Small intestine (tissue), 7 donors: ENCODE data around the gene REX1BD. TPM values are rescaled to one million over a fixed set of nuclear protein-coding genes. Genes with fewer than 3 reads are reported as not detected.

Experiments
- DNase-seq, 2 donors: peaks; one replicate each; pipeline versions ENCODE4 v3.0.0 to v3.0.0-alpha.2; 2013
- FAIRE-seq: peaks from 2 replicates; lab custom pipeline; 2012; peaks lifted over from hg19 to GRCh38; lab: Jason Lieb, UNC
- H3K27ac ChIP-seq, 3 donors: one replicate each; pipeline ENCODE4 v1.5.1; 2013; ENCODE audit warnings: low read length in 2 of 3, mild to moderate bottlenecking in 2 of 3, control low read depth in 1 of 3, inconsistent platforms in 1 of 3, low read depth in 1 of 3, moderate library complexity in 1 of 3
- H3K27me3 ChIP-seq, 3 donors: one replicate each; pipeline ENCODE4 v1.6.1; 2013; ENCODE audit warnings: low read length in 3 of 3, inconsistent platforms in 1 of 3; ENCODE audit not compliant: control insufficient read depth in 3 of 3, insufficient read depth in 3 of 3
- H3K36me3 ChIP-seq, 3 donors: one replicate each; pipeline ENCODE4 v1.6.1; 2013; ENCODE audit warnings: low read length in 3 of 3, inconsistent platforms in 1 of 3, low read depth in 1 of 3, mild to moderate bottlenecking in 1 of 3, moderate library complexity in 1 of 3; ENCODE audit not compliant: control insufficient read depth in 3 of 3, insufficient read depth in 2 of 3
- H3K4me1 ChIP-seq, 3 donors: one replicate each; pipeline ENCODE4 v1.6.1; 2013; ENCODE audit warnings: low read length in 2 of 3, inconsistent platforms in 1 of 3, low read depth in 1 of 3, mild to moderate bottlenecking in 1 of 3, moderate library complexity in 1 of 3; ENCODE audit not compliant: control insufficient read depth in 3 of 3, insufficient read depth in 2 of 3
- H3K4me3 ChIP-seq, 3 donors: one replicate each; pipeline ENCODE4 v1.5.1; 2013; ENCODE audit warnings: low read length in 3 of 3, control low read depth in 1 of 3, inconsistent platforms in 1 of 3, low read depth in 1 of 3, mild to moderate bottlenecking in 1 of 3, moderate library complexity in 1 of 3
- H3K9me3 ChIP-seq, 2 donors: one replicate each; pipeline ENCODE4 v1.6.1; 2013; ENCODE audit warnings: low read depth in 1 of 2, low read length in 1 of 2; ENCODE audit not compliant: control insufficient read depth in 2 of 2, insufficient read depth in 1 of 2
- WGBS, 3 donors: extraction: QIAGEN DNeasy Blood & Tissue Kit; methylation state at CpG; one replicate each; pipeline ENCODE4 v1.1.7; 2013; 5-methylcytosine and 5-hydroxymethylcytosine counted together
- polyA plus RNA-seq, 4 donors: library from polyadenylated mRNA; stranded (reverse) in 3 of 4; unstranded in 1 of 4; fragments of 200-250 nt in 3 of 4; fragments of 120-200 nt in 1 of 4; gene quantifications; one replicate each; pipeline versions ENCODE4 v1.2.1 to v1.2.3, GENCODE V29; 2013
- donor health status: healthy with polysubstance abuse.
- donor health status: control.
- donor health status: control.
- donor health status: Bipolar disorder and iron deficiency.
- donor health status: healthy.

Gene REX1BD
- polyA plus RNA-seq, 4 donors: 46.1 to 102 (median 65.9) TPM

DNA sequence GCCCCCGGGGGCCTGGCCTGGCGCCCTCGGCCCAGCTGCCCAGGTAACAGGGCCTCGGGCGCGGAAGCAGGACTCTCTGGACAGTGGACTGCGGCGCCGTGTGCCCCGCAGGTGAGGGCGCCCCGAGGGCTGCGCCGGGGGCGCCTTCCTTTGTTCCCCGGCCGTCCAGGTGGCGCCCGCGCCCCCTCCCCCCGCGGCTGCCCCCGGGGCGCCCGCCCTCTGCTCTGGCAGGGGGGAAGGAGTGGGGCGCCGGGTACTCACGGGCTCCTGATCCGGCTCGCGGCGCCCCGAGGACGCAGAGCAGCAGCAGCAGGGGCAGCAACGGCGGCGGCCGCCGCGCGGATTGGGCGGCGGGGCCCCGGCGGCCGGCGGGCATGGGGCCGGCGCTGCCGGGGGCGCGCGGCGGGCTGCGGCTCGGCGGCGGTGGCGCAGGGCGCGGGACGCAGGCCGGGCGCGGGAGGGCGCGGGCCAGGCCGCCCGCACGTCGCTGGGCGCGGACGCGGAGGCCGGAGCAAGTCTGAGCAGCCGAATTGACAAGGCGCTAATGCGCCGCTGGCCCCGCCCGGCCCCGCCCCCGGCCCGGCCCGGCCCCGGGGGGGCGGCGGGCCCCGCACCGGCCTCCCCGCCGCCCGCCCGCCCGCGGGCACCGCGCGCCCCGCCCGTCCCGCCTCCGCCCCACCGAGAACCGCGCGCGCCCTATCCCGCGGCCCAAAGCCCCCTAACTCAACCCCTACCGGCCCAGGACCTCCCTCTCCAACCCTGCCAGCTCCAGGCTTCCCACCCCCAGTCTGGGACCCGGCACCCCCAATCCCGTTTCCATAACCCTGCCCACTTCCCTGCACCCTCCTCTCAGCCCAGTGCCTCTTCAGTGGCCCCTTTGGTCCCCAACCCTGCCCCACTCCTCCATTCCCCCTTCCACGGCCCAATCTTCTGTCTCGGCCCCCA lies 18.0 kb downstream of the REX1BD start, which contains the start of gene CRLF1:
TSS of gene CRLF1 (minus strand) at position 519 of the 945 bp plus-strand sequence. CDS start at position 376, 143 bp downstream.
- H3K4me3 ChIP-seq: peak within 1 kb of the TSS in 2 of 3 donors; percentile 9 to 33
- H3K27me3 ChIP-seq: peaks cover 49 to 90% (median 67%) of the 10 kb centered on the region in 3 donors
- H3K36me3 ChIP-seq: no peaks in the 10 kb centered on the region
- no peak for FAIRE-seq
- H3K27ac ChIP-seq: no peak within 1 kb of the TSS
- H3K4me1 ChIP-seq: peaks cover 0 to 11% (median 0%) of the 10 kb centered on the region in 3 donors
- peaks cover 0 to 2% of the 10 kb centered on the region in 2 donors for H3K9me3 ChIP-seq
- WGBS, 3 donors: 0 to 2% (median 1%) methylated on average over 9 to 116 of the region's 116 CpGs
- no peak for DNase-seq

DNA sequence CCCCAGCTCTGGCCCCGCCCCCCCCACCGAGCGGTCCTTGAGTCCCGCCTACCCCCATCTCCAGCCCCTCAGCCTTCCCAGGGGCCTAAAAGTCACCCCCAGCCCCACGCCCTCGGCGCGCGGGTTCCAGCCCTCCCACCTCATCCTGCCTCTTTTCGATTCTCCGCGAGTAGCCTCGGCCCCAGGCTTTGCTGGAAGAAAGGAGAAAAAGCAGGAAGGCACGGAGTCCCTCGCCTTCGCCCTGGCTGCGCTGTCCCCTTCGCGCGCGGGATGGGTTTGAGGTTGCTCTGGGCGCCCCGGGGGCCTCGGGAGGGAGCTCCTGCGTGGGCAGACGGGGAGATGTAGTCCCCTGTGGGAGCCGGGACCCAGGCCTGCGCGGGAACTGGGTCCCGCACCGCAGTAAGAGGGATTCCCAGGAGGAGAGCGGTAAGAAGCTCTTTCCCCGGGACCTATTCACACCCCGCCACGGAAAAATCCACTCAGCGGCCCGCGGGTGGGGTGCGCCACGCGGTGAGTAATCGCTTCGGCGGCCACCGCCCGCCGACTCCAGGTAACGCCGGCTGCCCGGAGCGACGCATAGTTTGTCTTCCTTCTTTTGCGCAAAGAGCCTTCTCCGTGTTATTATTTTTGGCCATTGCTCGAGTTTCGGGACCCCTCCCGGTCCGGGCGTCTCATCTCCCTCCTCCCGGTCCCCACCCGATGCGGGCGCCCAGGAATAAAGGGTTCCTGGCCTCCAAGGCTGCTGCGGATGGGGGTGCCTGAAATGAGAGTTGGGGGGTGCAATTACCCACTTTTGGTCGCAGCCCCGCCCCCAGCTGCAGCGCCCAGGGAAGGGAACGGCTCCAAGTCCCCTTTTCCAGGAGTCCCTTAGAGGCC lies 18.9 kb downstream of the REX1BD start:
- H3K4me1 ChIP-seq: peaks cover 0 to 19% (median 0%) of the 10 kb centered on the region in 3 donors
- peaks cover 0 to 5% of the 10 kb centered on the region in 2 donors for H3K9me3 ChIP-seq
- H3K36me3 ChIP-seq: no peaks in the 10 kb centered on the region
- no peak overlapping the region for H3K4me3 ChIP-seq
- DNase-seq (no peak), FAIRE-seq (no peak)
- 2 to 6% (median 2%) methylated on average over 40 to 68 of the region's 68 CpGs for WGBS, 3 donors
- H3K27me3 ChIP-seq: peaks cover 49 to 92% (median 70%) of the 10 kb centered on the region in 3 donors
- H3K27ac ChIP-seq: no peak overlapping the region

DNA sequence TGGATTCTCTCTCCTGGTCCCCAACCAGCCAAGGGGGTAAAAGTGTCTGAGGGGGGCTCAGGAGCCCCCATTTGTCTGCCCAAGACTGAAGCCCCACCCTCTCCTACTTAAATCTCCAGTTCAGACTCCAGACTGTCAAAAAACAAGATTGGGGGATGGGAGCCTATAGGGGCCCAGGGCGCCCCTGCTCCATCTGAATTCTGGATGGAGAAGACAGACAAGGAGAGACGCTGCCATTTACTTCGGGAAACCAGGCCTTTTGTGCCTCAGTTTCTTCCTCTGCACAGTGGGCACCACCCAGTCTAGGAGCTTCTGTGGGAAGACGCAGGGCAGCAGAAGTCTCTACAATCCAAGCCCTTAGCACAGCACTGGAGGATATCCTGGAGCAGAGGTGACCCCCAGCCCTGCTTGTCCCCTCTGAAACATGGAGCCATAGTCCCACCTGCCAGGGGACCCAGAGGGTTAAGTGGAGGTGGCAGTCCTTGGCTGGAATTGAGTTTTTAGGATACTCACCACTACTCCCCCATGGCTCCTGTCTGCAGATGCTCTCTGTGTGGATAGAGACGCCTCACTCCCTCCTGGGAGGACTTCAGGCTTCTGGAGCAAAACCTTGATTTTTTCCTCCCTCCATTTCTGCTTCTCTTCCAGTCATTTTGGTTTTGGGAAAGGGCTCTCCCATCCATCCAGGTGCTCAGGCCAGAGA lies 19.7 kb downstream of the REX1BD start:
- Histone ChIP-seq H3K27ac (no peak overlapping the region), H3K27me3 (peaks cover 50 to 90% (median 65%) of the 10 kb centered on the region in 3 donors), H3K4me1 (peaks cover 0 to 20% (median 3%) of the 10 kb centered on the region in 3 donors), H3K36me3 (no peaks in the 10 kb centered on the region), H3K9me3 (peaks cover 0 to 5% of the 10 kb centered on the region in 2 donors), H3K4me3 (no peak overlapping the region)
- no peak for FAIRE-seq
- WGBS, 3 donors: 26 to 31% (median 28%) methylated on average over 5 of the region's 5 CpGs
- DNase-seq: no peak

DNA sequence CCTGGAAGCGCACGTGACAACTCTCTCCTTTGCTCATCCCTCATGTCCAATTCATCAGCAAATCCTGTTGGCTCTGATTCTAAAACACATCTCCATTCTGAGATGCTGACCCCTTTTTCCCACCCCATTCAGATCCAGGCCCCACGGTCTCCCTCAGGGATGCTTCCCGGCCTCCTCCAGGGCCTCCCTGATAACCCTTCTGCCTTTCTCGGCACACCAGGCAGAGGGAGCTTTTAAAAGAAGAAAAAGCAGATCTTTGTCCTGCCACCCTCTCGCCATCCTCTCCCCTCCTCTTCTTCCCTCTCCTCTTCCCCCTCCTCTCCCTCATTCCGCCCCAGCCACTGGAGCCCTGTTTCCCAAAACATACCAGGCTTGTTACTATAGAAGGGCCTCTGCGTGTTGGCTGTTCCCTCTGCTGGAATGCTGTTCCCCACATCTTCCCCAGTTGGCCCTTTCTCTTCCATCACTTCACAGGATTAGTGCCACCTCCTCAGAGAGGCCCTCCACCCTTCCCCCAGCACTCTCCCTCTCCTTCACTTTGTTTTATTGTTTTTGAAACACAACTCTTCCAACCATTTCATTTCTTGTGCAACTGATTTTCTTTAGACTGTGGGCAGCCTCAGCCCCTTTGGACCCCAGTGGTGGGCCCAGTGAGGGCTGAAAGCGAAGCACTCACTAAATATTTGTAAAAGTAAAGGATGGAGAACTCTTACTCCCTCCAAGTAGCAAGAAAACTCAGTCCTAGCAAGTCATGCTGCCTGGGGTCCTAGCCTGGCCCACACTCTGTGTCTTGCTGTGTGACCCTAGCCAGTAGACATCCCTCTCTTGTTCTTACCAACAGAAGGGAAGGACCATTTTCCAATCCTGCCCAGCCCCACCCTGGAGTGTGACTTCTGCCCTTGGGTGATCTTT lies 20.5 kb downstream of the REX1BD start:
- Histone ChIP-seq H3K27me3 (peaks cover 50 to 90% (median 61%) of the 10 kb centered on the region in 3 donors), H3K4me3 (no peak overlapping the region), H3K9me3 (peaks cover 0 to 5% of the 10 kb centered on the region in 2 donors), H3K27ac (no peak overlapping the region), H3K4me1 (peaks cover 0 to 16% (median 3%) of the 10 kb centered on the region in 3 donors), H3K36me3 (no peaks in the 10 kb centered on the region)
- DNase-seq (no peak), FAIRE-seq (no peak)
- WGBS, 3 donors: 31 to 41% (median 39%) methylated on average over 9 of the region's 9 CpGs

DNA sequence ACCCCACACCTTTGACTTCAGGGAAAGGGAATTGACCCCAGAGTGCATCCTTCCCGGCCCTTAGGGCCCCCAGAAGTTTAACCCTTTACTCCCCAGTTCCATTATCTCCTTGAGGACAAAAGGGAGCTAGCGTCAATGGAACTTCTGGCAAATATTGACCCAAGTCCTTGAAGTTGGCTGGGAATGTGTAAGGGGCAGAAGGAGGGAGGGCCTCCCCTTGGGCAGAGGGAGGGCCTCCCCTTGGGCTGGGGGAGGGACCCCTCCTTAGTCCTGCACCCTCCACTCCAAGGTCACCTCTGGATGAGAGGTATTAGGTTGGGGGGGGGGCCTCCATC lies 21.1 kb downstream of the REX1BD start:
- peaks cover 0 to 14% (median 3%) of the 10 kb centered on the region in 3 donors for H3K4me1 ChIP-seq
- no peak for DNase-seq
- peaks cover 0 to 4% of the 10 kb centered on the region in 2 donors for H3K9me3 ChIP-seq
- WGBS, 3 donors: 4 to 31% (median 22%) methylated on average over 2 of the region's 2 CpGs
- FAIRE-seq: no peak
- H3K36me3 ChIP-seq: no peaks in the 10 kb centered on the region
- H3K27ac ChIP-seq: no peak overlapping the region
- H3K27me3 ChIP-seq: peaks cover 50 to 90% (median 61%) of the 10 kb centered on the region in 3 donors
- no peak overlapping the region for H3K4me3 ChIP-seq

DNA sequence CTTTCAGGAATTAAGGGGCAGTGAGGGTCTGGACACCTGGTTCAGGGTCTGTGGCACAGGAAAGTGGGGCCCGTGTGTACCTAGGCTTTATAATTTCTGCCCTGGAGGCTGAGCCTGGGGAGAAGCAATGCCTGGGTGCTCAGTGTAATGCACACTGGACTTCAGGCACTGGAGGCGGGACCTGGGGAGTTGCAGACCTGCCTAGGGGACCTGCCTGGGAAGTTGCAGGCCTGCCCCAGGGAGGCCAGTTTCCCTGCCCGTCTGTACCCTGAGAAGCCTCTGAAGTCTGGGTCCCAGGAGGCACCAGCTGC lies 21.6 kb downstream of the REX1BD start:
- no peak for DNase-seq
- H3K9me3 ChIP-seq: peaks cover 0 to 4% of the 10 kb centered on the region in 2 donors
- 13 to 23% (median 21%) methylated on average over 3 of the region's 3 CpGs for WGBS, 3 donors
- peaks cover 48 to 90% (median 57%) of the 10 kb centered on the region in 3 donors for H3K27me3 ChIP-seq
- no peaks in the 10 kb centered on the region for H3K36me3 ChIP-seq
- no peak for FAIRE-seq
- peaks cover 0 to 14% (median 3%) of the 10 kb centered on the region in 3 donors for H3K4me1 ChIP-seq
- no peak overlapping the region for H3K4me3 ChIP-seq
- no peak overlapping the region for H3K27ac ChIP-seq

DNA sequence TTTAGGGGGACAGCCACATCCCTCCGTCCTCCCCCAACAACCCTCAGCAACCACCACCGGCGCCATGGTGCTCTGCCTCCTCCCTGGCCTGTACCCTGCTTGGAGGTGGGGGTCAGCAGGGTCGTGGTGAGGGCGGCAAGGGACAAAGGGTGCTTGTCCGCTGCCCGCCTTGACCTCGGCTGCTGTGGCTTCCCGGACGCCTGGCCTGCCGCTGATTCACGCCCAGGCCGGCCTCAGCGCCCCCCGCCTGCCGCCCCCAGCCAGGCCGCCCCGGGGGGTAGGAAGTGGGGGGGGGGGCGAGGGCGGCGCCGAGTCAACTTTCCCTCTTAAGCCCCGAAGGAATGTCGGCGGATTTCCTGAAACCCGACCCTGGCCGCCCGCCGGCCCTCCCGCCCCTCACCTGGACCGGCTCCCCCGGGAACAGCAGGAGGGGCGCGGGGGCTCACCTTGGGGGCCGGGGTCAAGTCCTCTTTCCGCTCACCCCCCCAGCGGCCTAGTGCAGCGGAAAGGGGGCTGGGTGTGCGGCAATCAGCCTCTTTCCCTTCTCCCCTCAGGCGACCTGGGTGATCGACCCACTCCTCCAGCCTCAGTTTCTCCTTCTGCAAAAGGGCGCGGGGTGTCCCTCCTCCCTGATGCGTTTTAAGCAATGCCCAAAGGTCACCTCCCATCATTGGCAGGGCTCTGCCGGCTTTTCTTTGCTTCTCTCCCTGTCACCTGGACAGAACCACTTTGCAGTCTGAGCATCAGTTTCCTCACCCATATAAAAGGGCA lies 22.1 kb downstream of the REX1BD start:
- Histone ChIP-seq H3K27me3 (peaks cover 43 to 87% (median 51%) of the 10 kb centered on the region in 3 donors), H3K27ac (no peak overlapping the region), H3K4me1 (peaks cover 0 to 14% (median 3%) of the 10 kb centered on the region in 3 donors), H3K9me3 (peaks cover 0 to 4% of the 10 kb centered on the region in 2 donors), H3K36me3 (no peaks in the 10 kb centered on the region), H3K4me3 (no peak overlapping the region)
- WGBS, 3 donors: 4 to 7% (median 5%) methylated on average over 32 to 45 of the region's 45 CpGs
- FAIRE-seq: no peak
- no peak for DNase-seq
